COLO668 (cell line): ENCODE data around the gene TRIP11.

ENCODE experiments used
- DNase-seq: peaks from one replicate; lab custom pipeline; 2025; ENCODE audit not compliant: unreplicated experiment; lab: John Stamatoyannopoulos, UW

The TRIP11 gene

GRCh38 chr14:91961297-91962220 lies 78.3 kb downstream of the TRIP11 start:
- no peak for DNase-seq

GRCh38 chr14:91957876-91958313 lies 82.0 kb downstream of the TRIP11 start:
- no peak for DNase-seq

- no peak for DNase-seq
Observed at GRCh38 chr14:91956616-91957015, 83.2 kb downstream of the TRIP11 start.

- no peak for DNase-seq
Observed at GRCh38 chr14:91955168-91955567, 84.7 kb downstream of the TRIP11 start.

GRCh38 chr14:91953170-91953985 lies 86.5 kb downstream of the TRIP11 start:
- DNase-seq = no peak

GRCh38 chr14:91947475-91948184 lies 92.2 kb downstream of the TRIP11 start, which contains the start of gene FBLN5:
TSS of gene FBLN5 (minus strand) at chr14:91947694. CDS start at chr14:91947229, 465 bp downstream.
- no peak for DNase-seq

- DNase-seq = no peak
Observed at GRCh38 chr14:91946622-91947474, 93.0 kb downstream of the TRIP11 start.

- DNase-seq = no peak
Observed at GRCh38 chr14:91945751-91946621, 93.9 kb downstream of the TRIP11 start.

GRCh38 chr14:91942946-91943345 lies 96.9 kb downstream of the TRIP11 start:
- no peak for DNase-seq

- no peak for DNase-seq
Observed at GRCh38 chr14:91942128-91942527, 97.7 kb downstream of the TRIP11 start.

- no peak for DNase-seq
Observed at GRCh38 chr14:91940209-91940608, 99.7 kb downstream of the TRIP11 start.

GRCh38 chr14:91935586-91935985 lies 104.3 kb downstream of the TRIP11 start:
- no peak for DNase-seq

- no peak for DNase-seq
Observed at GRCh38 chr14:91934554-91935285, 105.1 kb downstream of the TRIP11 start.

- DNase-seq = no peak
Observed at GRCh38 chr14:91931478-91932088, 108.3 kb downstream of the TRIP11 start.

GRCh38 chr14:91929700-91930099 lies 110.2 kb downstream of the TRIP11 start:
- DNase-seq = no peak

- DNase-seq = no peak
Observed at GRCh38 chr14:91927800-91928199, 112.1 kb downstream of the TRIP11 start.

- DNase-seq = no peak
Observed at GRCh38 chr14:91927191-91927590, 112.7 kb downstream of the TRIP11 start.
